Smooth muscle cell (in vitro differentiated cells): ENCODE data around the gene MYL10. TPM values are rescaled to one million over a fixed set of nuclear protein-coding genes. Genes with fewer than 3 reads are reported as not detected.

Experiments used
- DNase-seq: peaks from one replicate; lab custom pipeline; 2025; ENCODE audit not compliant: unreplicated experiment; lab: John Stamatoyannopoulos, UW
- H2AFZ ChIP-seq: fragments of 200-600 bp; sonication (generic); 2 replicates; pipeline ENCODE4 v1.6.0; 2016; ENCODE audit warnings: antibody characterized with exemption, low read depth, mild to moderate bottlenecking
- H3F3A ChIP-seq: fragments of 200-600 bp; sonication (generic); 2 replicates; pipeline ENCODE4 v1.6.0; 2017; ENCODE audit warnings: antibody characterized with exemption, low read depth
- H3K27ac ChIP-seq: fragments of 200-600 bp; sonication (generic); 2 replicates; pipeline ENCODE4 v1.5.1; 2016; ENCODE audit warnings: low read depth, mild to moderate bottlenecking
- H3K27me3 ChIP-seq: fragments of 200-600 bp; sonication (generic); 2 replicates; pipeline ENCODE4 v1.6.1; 2016; ENCODE audit warnings: low read depth, mild to moderate bottlenecking
- H3K36me3 ChIP-seq: fragments of 200-600 bp; sonication (generic); 2 replicates; pipeline ENCODE4 v1.5.1; 2016; ENCODE audit warnings: low read depth
- H3K4me1 ChIP-seq: fragments of 200-600 bp; sonication (generic); 2 replicates; pipeline ENCODE4 v1.5.1; 2016; ENCODE audit warnings: low read depth
- H3K4me2 ChIP-seq: fragments of 200-600 bp; sonication (generic); 2 replicates; pipeline ENCODE4 v1.6.0; 2016; ENCODE audit warnings: mild to moderate bottlenecking
- H3K4me3 ChIP-seq: fragments of 200-600 bp; sonication (generic); 2 replicates; pipeline ENCODE4 v1.5.1; 2016; ENCODE audit warnings: mild to moderate bottlenecking
- H3K79me2 ChIP-seq: fragments of 200-600 bp; sonication (generic); 2 replicates; pipeline ENCODE4 v1.6.0; 2016; ENCODE audit warnings: low read depth, mild to moderate bottlenecking
- H3K9ac ChIP-seq: fragments of 200-600 bp; sonication (generic); 2 replicates; pipeline ENCODE4 v1.6.0; 2016; ENCODE audit warnings: low read depth
- H3K9me3 ChIP-seq: fragments of 200-600 bp; sonication (generic); replicated peaks from 2 replicates; pipeline ENCODE4 v1.5.1; 2016; ENCODE audit warnings: low read depth
- H4K20me1 ChIP-seq: fragments of 200-600 bp; sonication (generic); 2 replicates; pipeline ENCODE4 v1.6.0; 2016; ENCODE audit warnings: low read depth
- CTCF ChIP-seq: fragments of 200-600 bp; sonication (generic); IDR thresholded peaks from 2 replicates; pipeline ENCODE4 v1.5.1; 2017; ENCODE audit warnings: borderline replicate concordance, mild to moderate bottlenecking, antibody characterized with exemption; ENCODE audit not compliant: insufficient read depth, poor library complexity, severe bottlenecking
- WGBS: methylation state at CpG from one replicate; pipeline ENCODE4 v1.1.7; 2016; ENCODE audit warnings: low lambda C conversion rate; 5-methylcytosine and 5-hydroxymethylcytosine counted together
- polyA plus RNA-seq: library from polyadenylated mRNA; unstranded; fragments of >200 nt; fragmentation: Nextera tagmentation; extraction: Ambion mirVana; gene quantifications from 2 replicates; pipeline ENCODE4 v1.2.1, GENCODE V29; 2016
- total RNA-seq: library from RNA; depleted of rRNA; stranded (reverse); fragments of >200 nt; gene quantifications from 2 replicates; pipeline ENCODE4 v1.2.3, GENCODE V29; 2014

MYL10 gene
- total and polyA plus RNA-seq, 2 experiments from 2014 or later: 5.3 to 32.7 TPM

DNA sequence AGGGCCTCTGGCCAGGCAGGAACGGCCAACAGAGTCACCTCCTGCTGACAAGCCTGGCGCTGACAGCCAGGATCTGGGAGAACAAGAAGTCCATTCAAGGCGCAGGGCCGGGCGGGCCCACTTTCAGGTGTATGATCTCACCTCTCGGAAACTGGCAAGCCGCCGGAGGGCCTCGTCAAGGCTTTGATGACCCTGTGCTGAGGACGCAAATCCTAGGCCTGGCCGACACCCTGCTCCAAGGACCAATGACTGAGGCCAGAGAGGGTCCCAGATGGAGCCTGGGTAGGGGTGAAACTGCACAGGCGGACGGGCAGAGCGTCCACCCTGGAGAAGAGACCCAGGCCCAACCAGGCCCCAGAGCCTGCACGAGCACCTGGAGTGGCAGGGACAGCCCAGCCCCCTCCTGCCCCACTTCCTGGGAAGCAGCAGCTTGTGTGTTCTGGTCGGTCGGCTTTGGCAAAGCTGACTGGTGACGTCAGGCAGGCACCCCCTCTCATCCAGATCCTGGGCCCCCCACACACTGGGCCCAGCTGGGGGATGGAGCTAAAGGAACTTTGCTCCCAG is 30.6 kb downstream of the MYL10 start:
- no peak overlapping the region for H2AFZ ChIP-seq
- H3K4me1 ChIP-seq: peaks cover 6% of the 10 kb centered on the region

DNA sequence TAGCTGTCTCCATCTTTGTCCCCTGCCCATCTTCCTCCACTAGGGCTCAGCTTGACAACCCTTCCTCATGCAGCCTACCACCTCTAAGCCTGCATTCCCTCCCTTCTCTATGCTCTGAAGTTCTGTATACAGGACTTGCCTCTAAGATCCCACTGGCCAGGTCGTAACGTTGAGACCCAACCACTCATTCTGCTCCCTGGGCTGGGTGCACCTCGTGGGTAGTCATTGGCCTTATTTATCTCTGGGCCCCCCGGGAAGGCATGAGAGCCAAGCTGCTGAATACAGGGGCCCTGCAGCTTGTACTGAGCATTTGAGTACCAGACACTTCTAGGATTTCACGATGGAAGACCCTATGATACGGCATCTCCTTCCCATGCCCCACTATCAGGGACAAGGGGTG is 31.2 kb downstream of the MYL10 start:
- no peak overlapping the region for H3K9ac ChIP-seq
- H3K79me2 ChIP-seq: no peaks in the 10 kb centered on the region
- H2AFZ ChIP-seq: no peak overlapping the region
- H3K27me3 ChIP-seq: no peaks in the 10 kb centered on the region
- H3K4me2 ChIP-seq: no peak overlapping the region
- H3K4me3 ChIP-seq: no peak overlapping the region
- no peaks in the 10 kb centered on the region for H4K20me1 ChIP-seq
- TF ChIP-seq CTCF: no peak
- no peak for DNase-seq
- H3K36me3 ChIP-seq: no peaks in the 10 kb centered on the region
- peaks cover under 1% of the 10 kb centered on the region for H3K4me1 ChIP-seq
- WGBS: 91% methylated on average over 6 of the region's 6 CpGs
- no peaks in the 10 kb centered on the region for H3K9me3 ChIP-seq
- peak overlapping the region; percentile 38 for H3K27ac ChIP-seq
- H3F3A ChIP-seq: no peaks in the 10 kb centered on the region

More for the DNA sequence above, 30.6 kb downstream of the MYL10 start:
- Histone ChIP-seq H3K4me3 (no peak overlapping the region), H3K27ac (peak overlapping the region; percentile 38), H3K9me3 (no peaks in the 10 kb centered on the region), H3F3A (no peaks in the 10 kb centered on the region), H3K79me2 (no peaks in the 10 kb centered on the region), H4K20me1 (no peaks in the 10 kb centered on the region), H3K36me3 (no peaks in the 10 kb centered on the region), H3K9ac (no peak overlapping the region), H3K4me2 (no peak overlapping the region), H3K27me3 (no peaks in the 10 kb centered on the region)
- DNase-seq: no peak
- 81% methylated on average over 18 of the region's 18 CpGs for WGBS
- no peak for TF ChIP-seq CTCF

DNA sequence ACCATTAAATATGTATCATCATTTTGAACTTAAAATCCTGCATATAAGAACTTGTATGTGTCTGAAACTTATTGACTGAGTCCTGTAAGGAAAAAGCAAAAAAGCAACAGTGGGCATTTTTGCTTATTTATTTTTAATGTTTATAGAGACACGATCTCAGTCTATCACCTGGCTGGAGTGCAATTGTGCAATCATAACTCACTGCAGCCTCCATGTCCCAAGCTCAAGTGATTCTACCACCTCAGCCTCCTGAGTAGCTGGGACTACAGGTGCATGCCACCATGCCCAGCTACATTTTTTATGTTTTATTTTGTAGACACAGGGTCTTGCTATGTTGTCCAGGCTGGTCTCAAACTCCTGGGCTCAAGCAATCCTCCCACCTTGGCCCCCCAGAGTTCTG is 32.2 kb downstream of the MYL10 start:
- DNase-seq: no peak
- TF ChIP-seq CTCF: no peak
- Histone ChIP-seq H3K4me3 (no peak overlapping the region), H2AFZ (no peak overlapping the region), H3K27ac (no peak overlapping the region), H3K9me3 (no peaks in the 10 kb centered on the region), H4K20me1 (no peaks in the 10 kb centered on the region), H3K36me3 (no peaks in the 10 kb centered on the region), H3K4me1 (no peaks in the 10 kb centered on the region), H3K9ac (no peak overlapping the region), H3K4me2 (no peak overlapping the region), H3K79me2 (no peaks in the 10 kb centered on the region), H3K27me3 (no peaks in the 10 kb centered on the region), H3F3A (no peaks in the 10 kb centered on the region)
- 94% methylated on average over 1 of the region's 1 CpG for WGBS
